HG03521 (cell line): ENCODE results near the gene MEOX1.

Experiments used
- ATAC-seq: cut with Tn5 transposase; IDR thresholded peaks from one replicate; pipeline ENCODE4 v1.9.1; 2021; ENCODE audit warnings: mild to moderate bottlenecking, moderate library complexity; ENCODE audit not compliant: unreplicated experiment

MEOX1 gene

DNA sequence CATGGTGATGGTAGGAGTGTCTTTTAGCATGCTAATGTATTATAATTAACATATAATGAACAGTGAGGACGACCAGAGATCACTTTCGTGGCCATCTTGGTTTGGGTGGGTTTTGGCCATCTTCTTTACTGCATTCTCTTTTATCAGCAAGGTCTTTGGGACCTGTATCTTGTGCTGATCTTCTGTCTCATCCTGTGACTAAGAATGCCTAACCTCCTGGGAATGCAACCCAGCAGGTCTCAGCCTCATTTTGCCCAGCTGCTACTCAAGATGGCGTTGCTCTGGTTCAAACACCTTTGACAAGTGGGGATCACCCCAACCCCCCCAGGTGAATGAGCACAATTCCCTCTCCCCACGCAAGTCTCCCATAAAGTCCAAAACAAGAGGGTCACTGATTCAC is 66.3 kb downstream of the MEOX1 start:
- no peak for ATAC-seq

GRCh38 chr17:43591779-43592562 is 69.8 kb downstream of the MEOX1 start:
- no peak for ATAC-seq

- ATAC-seq: no peak
Measured at GRCh38 chr17:43591001-43591400, 70.7 kb downstream of the MEOX1 start.
